GM21786 (cell line): ENCODE results near the gene SEPTIN2.
"Not testable (repeated sequence)": the region's sequence is repeated elsewhere in the genome, so short reads cannot be mapped to it uniquely, and the experiment has no call there.

Source experiments
- ATAC-seq: cut with Tn5 transposase; IDR thresholded peaks from one replicate; pipeline ENCODE4 v1.9.1; 2021; ENCODE audit not compliant: unreplicated experiment

The SEPTIN2 gene

DNA sequence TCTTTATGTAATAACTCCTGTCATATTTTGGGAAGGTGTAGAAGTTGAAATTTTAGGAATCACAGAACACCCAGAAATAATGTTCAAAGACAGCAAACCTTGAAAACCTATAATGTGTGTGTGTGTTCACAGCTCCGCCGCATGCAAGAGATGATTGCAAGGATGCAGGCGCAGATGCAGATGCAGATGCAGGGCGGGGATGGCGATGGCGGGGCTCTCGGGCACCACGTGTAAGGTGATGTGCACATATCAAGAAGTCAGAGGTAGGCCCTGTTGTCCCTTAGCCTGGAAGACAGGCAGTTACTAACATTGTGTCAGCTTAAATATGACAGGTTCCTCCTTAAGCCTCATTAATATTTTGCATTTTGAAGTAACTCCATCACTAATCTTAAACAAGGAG lies 34.2 kb downstream of the SEPTIN2 start:
- ATAC-seq, result no peak

DNA sequence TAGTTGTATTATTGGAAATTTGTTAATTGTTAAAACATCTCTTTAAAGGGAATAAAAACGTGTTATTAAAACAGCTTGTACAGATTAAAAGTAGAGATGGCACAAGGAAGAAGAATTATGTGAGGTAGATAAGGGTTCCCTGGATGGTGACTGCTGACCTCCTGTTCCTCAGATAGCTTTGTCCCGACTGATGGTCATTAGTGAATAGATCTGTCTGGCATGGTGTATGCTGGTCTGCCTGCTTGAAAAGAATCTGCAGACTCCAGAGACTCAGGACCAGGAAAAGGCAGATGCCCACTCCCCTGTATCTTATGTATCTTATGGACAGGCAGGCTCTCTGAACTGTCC lies 34.8 kb downstream of the SEPTIN2 start:
- ATAC-seq, result no peak

DNA sequence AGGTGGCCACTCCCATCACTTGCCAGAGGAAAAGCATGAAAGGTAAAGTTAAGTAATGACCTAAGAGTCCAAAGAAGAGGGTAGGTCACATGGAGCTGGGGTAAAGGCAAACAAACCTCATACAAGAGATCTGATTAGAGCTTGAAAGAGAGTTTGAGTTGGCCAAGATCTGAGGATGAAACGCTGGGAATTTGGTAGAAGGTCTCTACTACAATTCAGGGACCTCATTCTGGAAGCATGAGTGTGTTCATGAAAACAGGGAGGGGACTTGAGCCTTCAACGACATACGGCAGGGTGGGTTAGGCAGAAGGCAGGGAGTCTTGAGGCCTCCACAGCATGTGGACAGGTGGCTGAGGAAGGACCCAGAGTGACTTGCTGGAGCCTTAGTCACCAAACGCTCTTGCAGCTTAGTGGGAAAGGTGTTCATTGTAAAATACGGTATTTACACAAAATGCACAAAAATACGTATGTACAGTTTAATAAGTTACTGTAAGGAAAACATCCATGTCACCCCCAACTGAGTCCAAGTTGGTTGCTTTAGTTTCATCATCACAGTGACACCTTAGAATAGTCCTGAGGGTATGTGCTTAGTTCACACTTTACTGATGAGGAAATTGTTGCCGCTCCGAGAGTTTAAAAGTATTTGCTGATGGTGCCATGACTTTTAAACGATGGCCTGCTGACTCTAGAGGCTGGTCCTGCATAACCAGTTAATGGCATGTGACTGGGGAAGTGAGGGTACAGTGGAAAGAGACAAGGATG lies 35.3 kb downstream of the SEPTIN2 start:
- ATAC-seq, result no peak

- no peak for ATAC-seq
Measured at GRCh38 chr2:241351640-241352031, 35.9 kb downstream of the SEPTIN2 start.

DNA sequence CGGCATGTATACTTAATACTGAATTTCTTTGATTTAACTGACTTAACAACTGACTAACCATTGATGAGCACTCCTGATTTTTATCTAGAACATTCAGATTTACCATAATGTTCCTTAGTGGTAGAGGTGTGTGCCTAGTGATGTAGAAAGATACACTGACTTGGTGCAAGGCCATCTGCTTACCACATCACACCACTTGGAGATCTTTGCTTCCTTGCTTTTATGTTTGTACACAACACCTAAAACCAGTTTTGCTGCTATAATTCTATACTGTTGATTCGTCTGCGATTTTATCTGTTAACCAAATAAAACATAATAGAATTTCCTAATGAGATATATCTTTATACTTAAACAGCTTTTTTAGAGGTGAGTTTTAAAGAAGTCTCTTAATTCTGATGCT lies 36.5 kb downstream of the SEPTIN2 start:
- no peak for ATAC-seq

DNA sequence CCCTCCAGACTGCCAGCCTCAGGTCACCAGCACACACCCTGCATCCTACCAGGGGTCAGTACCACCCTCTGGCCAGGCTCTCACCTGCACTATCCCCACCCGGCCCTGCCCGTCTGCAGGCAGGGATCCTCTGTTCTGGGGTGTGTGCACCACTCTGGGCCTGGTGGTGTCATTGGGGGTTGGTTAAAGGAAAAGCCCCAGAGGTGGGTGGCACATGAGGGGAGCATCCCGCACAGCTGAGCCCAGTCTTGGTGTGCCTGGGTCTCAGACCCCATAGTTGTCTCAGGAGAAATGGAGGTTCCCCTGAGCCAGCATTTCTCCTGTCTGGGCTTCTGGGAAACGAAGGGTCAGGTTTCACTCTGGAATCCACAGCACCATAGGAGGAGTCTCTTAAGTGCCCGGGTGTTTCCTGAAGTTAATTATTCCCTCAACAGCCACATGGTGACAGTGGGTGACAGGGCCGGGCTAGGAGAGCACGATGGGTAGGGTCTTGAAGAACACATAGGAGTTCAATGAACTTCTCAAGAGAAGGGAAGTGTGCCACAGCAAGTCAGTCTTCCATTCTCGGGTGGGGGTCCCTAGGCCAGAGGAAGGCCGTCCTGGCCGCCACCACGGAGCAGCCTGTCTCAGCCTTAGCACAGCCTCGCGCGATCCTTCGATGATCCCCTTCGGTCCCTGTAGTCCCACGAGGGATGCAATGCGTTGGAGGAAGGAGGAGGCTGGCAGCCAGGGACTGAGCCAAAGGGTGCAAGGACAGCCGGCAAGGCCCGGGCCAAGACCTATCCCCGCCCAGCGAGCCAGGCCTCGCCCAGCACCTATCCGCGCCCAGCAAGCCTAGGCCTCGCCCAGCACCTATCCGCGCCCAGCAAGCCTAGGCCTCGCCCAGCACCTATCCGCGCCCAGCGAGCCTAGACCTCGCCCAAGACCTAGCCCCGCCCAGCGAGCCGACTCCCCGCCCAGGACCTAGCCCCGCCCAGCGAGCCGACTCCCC lies 39.2 kb downstream of the SEPTIN2 start:
- no peak for ATAC-seq

DNA sequence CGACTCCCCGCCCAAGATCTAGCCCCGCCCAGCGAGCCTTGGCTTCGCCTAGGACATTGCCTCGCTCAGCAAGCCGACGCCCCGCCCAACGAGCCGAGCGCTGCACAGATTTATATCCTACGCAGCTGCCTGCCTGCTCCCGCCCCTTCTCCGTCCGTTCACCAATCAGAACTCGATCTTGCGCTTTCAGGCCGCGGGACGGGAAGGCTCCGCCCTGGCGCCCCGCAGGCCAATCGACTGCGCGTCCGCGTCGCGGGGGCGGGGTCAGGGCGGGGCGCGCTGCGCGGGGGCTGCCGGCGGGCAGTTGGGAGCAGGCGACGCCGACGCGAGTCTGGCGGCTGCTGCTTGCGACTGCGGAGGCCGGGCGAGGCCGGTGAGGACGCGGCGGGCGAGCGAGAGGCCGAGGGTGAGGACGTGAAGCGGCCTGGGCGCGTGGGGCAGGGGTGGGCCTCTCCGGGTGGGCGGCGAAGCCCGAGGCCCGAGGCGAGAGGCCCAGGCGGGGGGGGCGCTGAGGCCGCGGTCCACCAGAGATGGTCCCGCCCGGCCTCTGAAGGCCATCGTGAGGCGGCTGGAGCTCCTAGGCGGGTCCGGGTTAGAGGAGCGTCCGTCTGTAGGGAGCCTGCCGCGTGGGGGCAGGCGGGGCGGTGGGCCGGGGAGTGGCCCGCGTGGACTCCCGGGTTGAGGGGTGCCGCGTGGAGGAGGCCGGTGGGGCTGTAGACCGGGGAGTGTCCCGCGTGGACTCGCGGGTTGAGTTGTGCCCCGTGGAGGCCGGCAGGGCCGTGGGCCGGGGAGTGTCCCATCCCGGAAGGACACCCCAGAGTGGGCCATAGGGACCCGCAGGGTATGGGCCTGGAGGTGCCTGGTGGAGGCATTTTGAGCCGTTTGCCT lies 40.5 kb downstream of the SEPTIN2 start, which contains the start of gene FARP2:
Gene FARP2, plus strand, starts transcription at position 303 of the 888 bp plus-strand sequence. CDS start 16,823 bp downstream, outside the sequence.
- peak; percentile 76 for ATAC-seq

- ATAC-seq, result no peak
Measured at GRCh38 chr2:241356871-241357260, 41.1 kb downstream of the SEPTIN2 start.

DNA sequence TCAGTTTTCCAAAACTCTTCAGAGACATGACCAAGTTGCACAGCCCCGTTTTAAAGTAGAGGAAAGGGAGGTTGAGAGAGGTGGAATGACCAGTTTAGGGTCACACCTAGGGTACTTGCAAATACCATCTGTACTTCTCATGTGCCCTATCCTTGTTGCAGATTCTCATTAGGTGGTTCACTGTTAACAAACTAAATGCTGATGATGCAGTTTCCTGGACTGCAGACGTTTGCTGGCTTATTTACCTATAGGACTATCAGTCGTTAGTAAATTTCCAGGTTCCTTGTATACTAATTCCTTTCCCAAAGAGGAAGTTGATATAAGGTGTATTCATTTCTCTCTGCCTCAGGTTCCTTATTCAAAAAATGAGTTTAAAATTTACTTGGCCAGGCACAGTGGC lies 41.8 kb downstream of the SEPTIN2 start:
- no peak for ATAC-seq

DNA sequence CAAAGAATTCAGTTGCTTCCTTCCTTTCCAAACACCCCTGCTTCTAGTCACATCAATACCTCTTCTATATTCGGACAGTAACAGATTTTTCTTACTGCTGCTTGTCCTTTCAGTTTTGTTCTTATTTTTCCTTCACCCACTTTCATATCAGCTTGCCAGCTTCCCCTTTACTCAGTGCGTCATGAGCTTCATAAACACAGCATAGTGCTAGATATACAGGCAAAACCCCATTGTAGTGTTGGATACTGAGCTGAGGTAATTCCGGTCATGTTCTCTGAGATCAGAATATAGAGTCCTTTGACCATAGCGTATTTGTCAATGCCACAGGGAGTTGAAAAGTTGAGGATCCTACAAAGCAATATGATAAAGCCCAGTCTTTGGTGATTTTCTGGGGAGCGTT lies 42.7 kb downstream of the SEPTIN2 start:
- ATAC-seq, result peak; percentile 46

- ATAC-seq, result no peak
Measured at GRCh38 chr2:241359481-241360045, 43.8 kb downstream of the SEPTIN2 start.

- no peak for ATAC-seq
Measured at GRCh38 chr2:241363426-241363825, 47.7 kb downstream of the SEPTIN2 start.

DNA sequence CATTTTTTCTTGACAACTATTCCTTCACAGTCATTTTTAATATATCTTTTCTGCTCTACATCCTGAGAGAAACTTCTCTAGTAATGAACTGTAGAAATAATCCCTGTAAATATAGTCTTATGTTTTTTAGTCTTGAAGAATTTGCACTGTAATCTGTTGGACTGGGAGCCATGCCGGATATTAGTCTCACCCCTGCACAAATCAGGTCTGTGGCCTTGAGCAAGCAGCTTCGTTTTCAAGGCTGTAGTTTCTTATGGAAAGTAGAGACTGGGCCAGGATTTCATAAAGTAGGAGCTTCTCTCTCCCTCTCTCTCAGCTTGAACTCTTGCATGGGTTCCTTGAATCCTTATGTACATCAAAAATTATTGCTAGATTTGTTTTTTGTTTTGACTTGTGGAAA lies 49.1 kb downstream of the SEPTIN2 start:
- ATAC-seq, result no peak

GRCh38 chr2:241366678-241367077 lies 51.0 kb downstream of the SEPTIN2 start:
- no peak for ATAC-seq

DNA sequence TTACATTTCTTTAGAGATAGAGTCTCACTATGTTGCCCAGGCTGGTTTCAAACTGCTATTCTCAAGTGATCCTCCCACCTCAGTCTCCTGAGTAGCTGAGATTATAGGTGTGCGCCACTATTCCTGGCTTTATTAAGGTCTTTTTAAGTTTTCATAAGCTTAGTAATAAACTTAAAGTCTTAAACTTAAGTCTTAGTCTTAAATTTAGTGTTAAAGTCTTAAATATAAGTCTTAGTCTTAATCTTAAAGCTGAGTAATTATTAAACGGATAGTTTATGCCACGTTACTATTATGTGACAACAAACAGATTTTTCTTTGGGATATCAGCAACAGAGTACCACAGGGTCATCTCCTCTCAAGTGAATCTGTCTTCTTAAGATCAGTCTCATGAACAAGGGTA lies 52.9 kb downstream of the SEPTIN2 start:
- no peak for ATAC-seq

DNA sequence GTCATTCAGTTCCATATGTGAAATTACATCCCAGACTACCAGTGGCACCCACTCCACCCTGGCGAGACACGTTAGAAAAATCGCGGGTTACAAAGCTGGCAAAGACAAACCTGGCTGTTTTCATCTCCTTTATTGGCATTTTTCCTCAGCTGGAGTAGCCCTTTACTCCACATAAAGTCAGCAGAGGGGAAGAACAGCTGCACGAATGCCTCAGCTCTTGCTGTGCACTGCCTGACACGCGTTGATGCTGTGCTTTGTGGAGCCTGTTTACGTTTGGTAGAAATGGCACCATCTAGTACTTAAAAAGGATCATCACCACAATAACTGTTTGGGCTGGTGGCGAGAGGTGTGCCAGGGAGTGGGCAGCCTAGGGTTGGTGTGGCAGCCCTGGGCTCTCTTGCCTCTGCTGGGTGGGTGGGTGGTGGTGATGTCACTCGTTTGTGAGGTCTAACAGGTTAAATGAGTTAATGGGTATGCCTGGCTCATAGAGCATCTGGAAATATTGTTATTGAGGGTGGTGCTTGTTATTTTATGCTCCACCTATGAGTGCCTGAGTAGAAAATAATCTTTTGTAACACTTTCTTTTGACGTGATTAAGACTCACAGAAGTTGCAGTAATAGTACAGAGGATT lies 56.8 kb downstream of the SEPTIN2 start:
- ATAC-seq, result no peak

DNA sequence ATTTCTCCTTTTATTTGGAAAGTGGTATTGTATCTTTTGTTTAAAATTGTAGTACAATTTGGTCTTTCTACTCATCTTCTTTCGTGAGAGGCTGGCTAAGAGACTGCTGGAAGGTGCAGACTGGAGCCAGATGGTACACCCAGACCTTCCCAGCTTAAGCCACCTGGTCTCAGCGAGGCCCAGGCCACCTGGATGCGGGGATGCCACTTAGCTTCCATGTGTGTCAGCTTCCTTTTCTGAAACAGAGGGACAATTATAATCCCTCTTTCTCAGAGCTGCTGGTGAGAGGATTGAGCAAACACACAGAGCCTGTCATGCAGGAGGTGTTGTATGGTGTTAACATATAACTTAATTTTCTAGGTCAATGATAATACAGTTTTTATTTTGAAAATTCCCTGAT lies 57.7 kb downstream of the SEPTIN2 start:
- no peak for ATAC-seq

DNA sequence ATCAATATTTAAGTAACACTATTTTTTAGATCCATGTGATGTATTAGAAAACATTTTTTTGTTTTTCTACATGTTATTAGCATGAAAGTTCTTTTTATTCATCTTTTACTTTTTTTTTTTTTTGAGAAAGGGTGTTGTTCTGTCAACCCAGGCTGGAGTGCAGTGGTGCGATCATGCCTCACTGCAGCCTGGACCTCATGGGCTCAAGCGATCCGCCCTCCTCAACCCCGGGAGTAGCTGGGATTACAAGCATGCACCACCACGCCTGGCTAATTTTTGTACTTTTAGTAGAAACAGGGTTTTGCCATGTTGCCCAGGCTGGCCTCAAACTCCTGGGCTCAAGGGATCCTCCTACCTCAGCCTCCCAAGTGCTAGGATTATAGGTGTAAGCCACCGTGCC lies 58.2 kb downstream of the SEPTIN2 start:
- ATAC-seq, result not testable (repeated sequence)

GRCh38 chr2:241375300-241375699 lies 59.6 kb downstream of the SEPTIN2 start:
- no peak for ATAC-seq

DNA sequence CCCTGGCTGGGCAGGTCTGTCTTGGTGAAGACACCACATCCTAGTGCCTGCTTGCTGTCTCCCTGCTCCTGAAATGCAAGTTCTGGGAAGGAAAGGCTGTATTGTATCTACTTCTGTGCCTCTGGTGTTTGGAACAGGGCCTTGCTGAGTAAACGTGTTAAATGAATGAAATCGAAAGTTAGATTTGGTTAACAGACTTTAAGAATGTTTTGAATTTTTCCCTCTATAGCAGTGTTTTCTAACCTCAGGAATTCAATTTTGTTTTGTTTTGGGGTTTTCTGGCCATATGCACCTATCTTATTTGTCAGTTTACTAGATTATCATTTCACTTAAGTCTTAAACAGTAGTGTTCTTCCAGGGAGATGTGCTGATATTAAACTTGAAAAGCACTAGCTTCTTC lies 61.1 kb downstream of the SEPTIN2 start:
- no peak for ATAC-seq
